Measurements from ENCODE around the gene IGLL5.

IGLL5 gene

DNA sequence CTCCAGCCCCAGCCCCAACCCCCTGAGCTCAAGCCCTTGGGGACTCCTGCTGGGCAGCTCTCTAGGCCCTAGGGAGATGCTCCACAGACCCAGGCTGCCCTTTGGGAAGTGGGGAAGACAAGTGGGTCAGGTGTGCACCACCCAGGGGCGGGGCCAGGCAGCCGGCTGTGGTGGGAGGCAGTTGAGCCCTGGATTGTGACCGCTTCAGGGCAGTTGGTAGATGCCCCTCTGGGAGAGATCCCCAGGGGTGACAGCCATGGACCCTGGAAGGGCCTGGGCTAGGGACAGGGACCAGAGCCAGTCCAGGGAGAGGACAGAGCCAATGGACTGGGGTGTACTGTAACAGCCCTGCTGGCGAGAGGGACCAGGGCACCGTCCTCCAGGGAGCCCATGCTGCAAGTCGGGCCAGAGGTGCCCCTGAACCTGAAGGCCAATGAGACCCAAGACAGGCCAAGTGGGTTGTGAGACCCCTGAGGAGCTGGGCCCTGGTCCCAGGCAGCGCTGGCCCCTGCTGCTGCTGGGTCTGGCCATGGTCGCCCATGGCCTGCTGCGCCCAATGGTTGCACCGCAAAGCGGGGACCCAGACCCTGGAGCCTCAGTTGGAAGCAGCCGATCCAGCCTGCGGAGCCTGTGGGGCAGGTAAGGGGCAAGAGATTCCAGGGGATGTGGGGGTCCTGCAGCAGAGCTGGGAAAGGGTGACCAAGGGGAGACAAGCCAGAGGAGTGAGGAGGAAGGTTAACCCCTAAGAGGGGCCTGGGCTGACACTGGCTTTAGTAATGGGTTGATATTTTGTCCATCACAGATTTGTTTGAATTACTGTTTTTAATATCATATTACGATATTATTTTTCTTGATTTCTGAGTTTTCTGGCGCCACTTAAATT, at the start of gene IGLL5:
Gene IGLL5, plus strand, starts transcription at position 196 of the 883 bp plus-strand sequence. Its CDS starts 238 bp downstream, at position 434.
- no peak for DNase-seq

DNA sequence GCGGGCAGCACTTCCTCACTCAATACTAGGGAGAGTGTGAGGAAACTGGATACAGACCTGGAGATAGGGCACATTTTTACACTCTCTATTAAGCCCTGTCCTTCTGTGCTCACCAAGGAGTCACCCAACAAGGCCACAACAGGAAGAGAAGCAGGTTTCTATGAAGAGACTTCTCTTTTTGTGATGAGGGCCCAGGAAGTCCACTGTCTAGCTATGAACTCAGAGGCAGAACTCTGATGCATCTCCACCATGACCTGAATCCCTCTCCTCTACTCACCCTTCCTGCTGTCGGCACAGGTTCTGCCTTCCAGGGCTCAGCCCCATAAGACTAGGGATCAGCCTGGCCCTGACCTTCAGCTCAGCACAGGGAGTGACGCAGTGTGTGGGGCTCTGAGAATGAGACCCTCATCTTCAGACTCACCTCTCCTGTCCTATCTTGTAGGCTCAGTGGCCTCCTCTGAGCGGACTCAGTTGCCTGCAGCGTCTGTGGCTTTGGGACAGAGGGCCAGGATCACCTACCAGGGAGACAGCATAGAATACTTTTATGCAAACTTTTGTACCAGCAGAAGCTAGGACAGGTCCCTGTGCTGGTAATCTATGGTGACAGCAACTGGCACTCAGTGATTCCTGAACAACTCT, 49.3 kb upstream of the IGLL5 start:
- DNase-seq: no peak

GRCh38 chr22:22839570-22840314, 47.9 kb upstream of the IGLL5 start:
- no peak for DNase-seq

GRCh38 chr22:22840780-22841179, 46.8 kb upstream of the IGLL5 start:
- no peak for DNase-seq

GRCh38 chr22:22841598-22841997, 46.0 kb upstream of the IGLL5 start:
- no peak for DNase-seq

DNA sequence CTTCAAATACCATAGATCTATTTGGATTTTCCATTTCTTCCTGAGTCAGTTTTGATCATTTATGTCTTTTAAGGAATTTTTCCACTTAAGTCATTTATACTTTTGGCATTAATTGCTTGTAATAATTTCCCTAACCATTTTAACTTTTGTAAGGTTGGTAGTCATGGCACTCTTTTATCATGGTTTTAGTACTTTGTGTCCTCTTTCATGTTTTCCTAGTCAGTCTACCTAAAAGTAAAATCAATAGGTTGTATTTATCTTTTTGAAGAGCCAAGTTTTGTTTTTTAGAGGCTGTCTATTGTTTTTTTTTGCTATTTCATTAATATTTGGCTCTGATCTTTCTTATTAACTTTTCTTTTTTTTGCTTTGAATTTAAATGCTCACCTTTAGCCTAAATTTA, 45.5 kb upstream of the IGLL5 start:
- no peak for DNase-seq

GRCh38 chr22:22843848-22844247, 43.8 kb upstream of the IGLL5 start:
- DNase-seq: no peak

DNA sequence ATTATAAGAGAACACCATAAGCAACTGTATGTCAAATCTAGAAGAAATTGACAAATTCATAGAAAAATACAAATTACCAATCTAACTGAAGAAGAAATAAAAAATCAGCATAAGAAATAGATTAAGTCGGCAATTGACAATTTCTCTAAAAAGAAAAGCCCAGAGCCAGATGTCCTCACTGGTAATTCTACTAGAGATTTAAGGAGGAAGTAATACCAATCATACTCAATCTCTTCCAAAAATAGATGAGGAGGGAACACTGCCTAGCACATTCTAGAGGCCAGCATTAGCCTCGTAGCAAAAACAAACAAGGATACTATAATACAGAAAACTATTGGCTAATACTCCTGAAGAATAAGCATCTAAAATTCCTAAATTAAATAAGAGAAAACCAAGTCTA, 40.4 kb upstream of the IGLL5 start:
- DNase-seq: no peak

DNA sequence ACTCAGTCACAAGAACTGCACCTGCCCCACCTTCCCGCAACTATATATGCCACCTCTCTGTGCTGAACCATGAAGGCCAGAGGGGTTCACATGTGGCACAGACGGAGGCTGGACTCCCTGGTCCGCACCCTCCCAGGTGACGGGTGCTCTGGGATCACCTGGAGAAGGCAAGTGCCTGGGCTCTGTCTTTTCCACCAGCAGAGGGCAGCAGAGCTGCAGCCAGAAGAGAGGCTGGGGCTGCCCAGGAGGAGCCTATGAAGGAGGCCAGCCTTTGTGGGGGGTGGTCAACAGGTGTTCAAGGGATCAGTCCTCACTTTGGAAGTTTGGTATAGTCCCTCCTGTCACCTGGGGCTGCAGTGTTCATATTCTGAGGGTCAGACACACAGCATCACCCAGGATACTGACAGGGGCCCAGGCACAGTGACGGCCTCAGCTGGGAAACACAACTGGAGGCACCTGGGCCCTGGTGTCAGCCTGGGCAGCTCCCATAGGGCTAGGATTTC, 39.2 kb upstream of the IGLL5 start:
- DNase-seq: peak; percentile 74

DNA sequence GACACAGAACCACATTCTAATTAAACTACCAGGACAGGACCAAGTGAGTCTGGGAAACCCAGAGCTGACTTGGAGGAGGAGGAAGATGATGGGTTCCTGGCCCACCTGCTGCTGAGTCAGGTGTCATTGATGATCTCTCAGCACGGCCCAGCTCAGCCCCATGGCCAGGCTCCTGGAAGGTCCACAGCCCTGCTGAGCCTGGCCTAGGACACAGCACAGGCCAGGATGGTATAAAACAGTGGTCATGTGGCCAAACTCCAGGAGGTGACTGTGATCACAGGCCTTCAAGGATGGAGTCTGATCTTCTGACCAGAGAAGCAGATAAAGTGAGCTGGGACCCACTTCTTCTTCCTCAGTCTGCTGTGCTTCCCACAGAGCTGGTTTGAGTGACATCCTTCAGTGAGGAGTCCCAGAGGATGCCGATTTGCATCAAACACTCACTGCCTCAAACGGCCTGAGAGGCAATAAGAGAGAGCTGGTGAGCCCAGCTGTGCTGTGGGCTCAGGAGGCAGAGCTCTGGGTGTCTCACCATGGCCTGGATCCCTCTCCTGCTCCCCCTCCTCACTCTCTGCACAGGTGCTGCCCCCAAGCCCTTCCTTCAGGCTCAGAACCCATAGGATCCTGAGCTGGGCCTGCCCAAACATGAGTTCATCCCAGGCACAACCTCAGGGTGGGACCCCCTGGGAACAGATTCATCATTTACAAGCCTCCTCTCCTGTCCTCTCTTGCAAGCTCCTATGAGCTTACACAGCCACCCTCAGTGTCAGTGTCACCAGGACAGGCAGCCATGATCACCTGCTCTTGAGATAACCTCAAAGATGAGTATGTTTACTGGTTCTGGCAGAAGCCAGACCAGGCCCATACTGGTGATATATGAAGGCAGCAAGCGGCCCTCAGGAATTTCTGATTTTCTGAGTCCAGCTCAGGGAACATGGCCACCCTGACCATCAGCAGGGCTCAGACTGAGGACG, 37.7 kb upstream of the IGLL5 start:
- no peak for DNase-seq

DNA sequence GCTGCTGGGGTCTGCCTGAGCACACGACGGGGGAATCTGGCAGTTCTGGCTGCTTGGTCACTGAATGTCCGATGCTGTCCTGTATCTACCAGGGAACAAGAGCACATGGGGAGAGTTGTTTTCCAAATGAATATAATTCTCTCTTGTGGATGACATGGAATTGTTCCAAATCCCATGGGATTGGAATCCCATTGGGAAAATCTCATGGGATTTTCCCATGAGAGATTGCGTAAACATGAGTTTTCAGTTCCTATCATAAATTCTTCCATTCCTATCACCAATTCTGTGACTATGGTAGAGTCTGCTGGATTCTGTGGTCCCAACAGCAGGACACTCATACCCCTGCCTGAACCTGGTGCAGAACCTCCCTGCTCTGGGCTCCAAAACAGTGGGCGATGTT, 35.6 kb upstream of the IGLL5 start:
- no peak for DNase-seq

GRCh38 chr22:22853713-22854112, 33.9 kb upstream of the IGLL5 start:
- no peak for DNase-seq

GRCh38 chr22:22854466-22854865, 33.1 kb upstream of the IGLL5 start:
- no peak for DNase-seq

- DNase-seq: no peak
Measured at GRCh38 chr22:22855085-22855484, 32.5 kb upstream of the IGLL5 start.

- no peak for DNase-seq
Measured at GRCh38 chr22:22855617-22856308, 31.9 kb upstream of the IGLL5 start.

GRCh38 chr22:22856364-22856763, 31.3 kb upstream of the IGLL5 start:
- no peak for DNase-seq

GRCh38 chr22:22856885-22857606, 30.6 kb upstream of the IGLL5 start:
- no peak for DNase-seq

- no peak for DNase-seq
Measured at GRCh38 chr22:22857607-22858558, 29.7 kb upstream of the IGLL5 start.

GRCh38 chr22:22858559-22858937, 29.1 kb upstream of the IGLL5 start:
- DNase-seq: no peak

DNA sequence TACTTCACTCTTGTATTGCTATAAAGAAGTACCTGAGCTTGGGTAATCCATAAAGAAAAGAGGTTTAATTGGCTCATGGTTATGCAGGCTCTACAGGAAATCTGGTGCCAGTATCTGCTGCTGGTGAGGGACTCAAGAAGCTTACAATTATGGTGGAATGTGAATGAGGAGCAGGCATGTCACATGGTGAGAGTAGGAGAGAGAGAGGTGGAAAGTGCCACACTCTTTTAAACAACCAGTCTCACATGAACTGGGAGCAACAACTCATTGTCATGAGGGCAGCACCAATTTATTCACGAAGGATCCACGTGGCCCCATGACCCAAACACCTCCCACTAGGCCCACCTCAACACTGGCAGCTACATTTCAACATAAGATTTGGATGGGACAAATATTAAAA, 24.6 kb upstream of the IGLL5 start:
- DNase-seq: no peak

Data from activated CD4-positive, CD25-positive, alpha-beta regulatory T cell treated with anti-CD3 and anti-CD28 coated beads, Interleukin-2, amount 50 U/mL, for 72 hours (primary cell).